OCI-M2 (cell line): ENCODE measurements around the gene NOL4L.

ENCODE experiments used
- DNase-seq: peaks from one replicate; lab custom pipeline; 2025; ENCODE audit not compliant: unreplicated experiment; lab: John Stamatoyannopoulos, UW

The NOL4L gene

GRCh38 chr20:32614303-32614702, 29.2 kb upstream of the NOL4L start:
- DNase-seq = no peak

- DNase-seq = no peak
Measured at GRCh38 chr20:32613192-32614053, 28.3 kb upstream of the NOL4L start.

- DNase-seq = no peak
Measured at GRCh38 chr20:32612351-32613191, 27.4 kb upstream of the NOL4L start.

GRCh38 chr20:32611868-32612267, 26.7 kb upstream of the NOL4L start:
- no peak for DNase-seq

GRCh38 chr20:32611286-32611685, 26.2 kb upstream of the NOL4L start:
- no peak for DNase-seq

- DNase-seq = no peak
Measured at GRCh38 chr20:32610472-32611218, 25.5 kb upstream of the NOL4L start.

- no peak for DNase-seq
Measured at GRCh38 chr20:32609993-32610392, 24.9 kb upstream of the NOL4L start.

- no peak for DNase-seq
Measured at GRCh38 chr20:32609111-32609773, 24.1 kb upstream of the NOL4L start.

GRCh38 chr20:32608664-32609015, 23.5 kb upstream of the NOL4L start:
- DNase-seq = no peak

GRCh38 chr20:32607727-32608663, 22.9 kb upstream of the NOL4L start:
- no peak for DNase-seq

GRCh38 chr20:32607324-32607723, 22.2 kb upstream of the NOL4L start:
- DNase-seq = no peak

- no peak for DNase-seq
Measured at GRCh38 chr20:32606790-32607189, 21.7 kb upstream of the NOL4L start.

GRCh38 chr20:32606107-32606506, 21.0 kb upstream of the NOL4L start:
- no peak for DNase-seq

- no peak for DNase-seq
Measured at GRCh38 chr20:32605167-32605656, 20.1 kb upstream of the NOL4L start.

GRCh38 chr20:32603046-32603726, 18.1 kb upstream of the NOL4L start:
- DNase-seq = no peak

GRCh38 chr20:32602273-32602672, 17.1 kb upstream of the NOL4L start:
- no peak for DNase-seq

- no peak for DNase-seq
Measured at GRCh38 chr20:32600681-32601237, 15.6 kb upstream of the NOL4L start.

GRCh38 chr20:32599783-32600340, 14.7 kb upstream of the NOL4L start:
- DNase-seq = no peak
